HG03378 (cell line): Measurements from ENCODE around the gene CRYBG2.

Experiments
- ATAC-seq: cut with Tn5 transposase; IDR thresholded peaks from one replicate; pipeline ENCODE4 v1.9.1; 2021; ENCODE audit warnings: mild to moderate bottlenecking, moderate library complexity; ENCODE audit not compliant: unreplicated experiment

Gene CRYBG2

GRCh38 chr1:26372039-26372438, 18.1 kb upstream of the CRYBG2 start:
- no peak for ATAC-seq

GRCh38 chr1:26370591-26371382, 16.9 kb upstream of the CRYBG2 start:
- no peak for ATAC-seq

GRCh38 chr1:26368486-26368885, 14.6 kb upstream of the CRYBG2 start:
- no peak for ATAC-seq

DNA sequence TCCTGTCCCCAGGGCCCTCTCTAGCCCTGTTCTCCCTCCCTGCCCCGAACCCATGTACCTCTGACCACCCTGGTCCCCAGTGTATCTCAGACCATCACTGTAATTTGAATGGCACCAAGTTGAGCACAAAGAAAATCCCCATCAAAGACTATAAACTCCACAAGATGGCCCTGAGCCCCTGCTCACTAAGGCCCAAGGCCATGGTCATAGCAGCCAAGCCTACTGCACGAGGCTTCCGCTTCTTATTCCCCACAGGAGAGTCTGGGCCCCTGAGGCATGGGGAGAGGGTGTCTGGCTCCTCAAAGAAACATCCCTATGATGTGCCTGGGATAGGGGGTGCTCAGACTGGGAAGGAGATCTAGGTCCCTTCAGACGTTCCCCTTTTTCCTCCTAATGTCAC, 14.1 kb upstream of the CRYBG2 start:
- ATAC-seq = no peak

DNA sequence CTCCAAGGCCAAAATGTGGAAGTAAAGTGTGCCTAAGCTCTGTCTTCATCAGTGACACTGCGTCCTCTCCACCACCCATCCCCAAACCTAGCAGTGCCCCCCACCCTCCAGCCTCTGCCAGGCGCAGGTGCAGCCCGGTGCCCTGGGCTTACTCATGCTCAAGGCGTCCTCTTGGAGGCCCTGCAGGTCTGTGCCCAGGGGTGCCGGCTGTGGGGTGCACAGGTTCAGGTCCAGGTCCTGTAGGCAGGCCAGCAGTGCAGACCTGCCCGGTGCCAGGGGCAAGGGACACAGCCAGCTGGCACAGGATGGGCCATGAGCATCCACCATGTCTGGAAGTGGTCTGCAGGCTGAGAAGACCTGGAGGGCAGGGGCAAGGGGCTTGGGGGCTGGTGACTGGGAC, 13.5 kb upstream of the CRYBG2 start:
- no peak for ATAC-seq

DNA sequence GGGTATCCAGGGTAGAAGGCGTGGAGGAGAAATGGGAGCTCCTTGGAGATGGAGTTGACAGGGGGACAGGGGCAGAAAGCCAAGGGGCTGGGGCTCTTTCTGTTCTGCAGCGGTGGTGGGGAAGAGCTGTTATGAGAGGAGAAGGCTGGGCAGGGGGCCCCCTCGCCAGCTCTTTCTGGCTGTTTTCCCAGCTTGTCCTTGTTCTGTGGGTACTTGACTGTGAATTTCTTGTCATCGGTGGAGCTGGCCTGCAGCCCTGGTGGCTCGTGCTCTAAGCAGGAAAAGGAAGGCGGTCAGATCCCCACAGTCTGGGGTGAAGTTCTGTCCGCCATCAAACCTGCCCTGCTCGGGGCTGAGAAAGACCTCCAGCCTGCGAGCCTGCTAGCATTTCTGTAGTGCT, 11.0 kb upstream of the CRYBG2 start:
- ATAC-seq = no peak

DNA sequence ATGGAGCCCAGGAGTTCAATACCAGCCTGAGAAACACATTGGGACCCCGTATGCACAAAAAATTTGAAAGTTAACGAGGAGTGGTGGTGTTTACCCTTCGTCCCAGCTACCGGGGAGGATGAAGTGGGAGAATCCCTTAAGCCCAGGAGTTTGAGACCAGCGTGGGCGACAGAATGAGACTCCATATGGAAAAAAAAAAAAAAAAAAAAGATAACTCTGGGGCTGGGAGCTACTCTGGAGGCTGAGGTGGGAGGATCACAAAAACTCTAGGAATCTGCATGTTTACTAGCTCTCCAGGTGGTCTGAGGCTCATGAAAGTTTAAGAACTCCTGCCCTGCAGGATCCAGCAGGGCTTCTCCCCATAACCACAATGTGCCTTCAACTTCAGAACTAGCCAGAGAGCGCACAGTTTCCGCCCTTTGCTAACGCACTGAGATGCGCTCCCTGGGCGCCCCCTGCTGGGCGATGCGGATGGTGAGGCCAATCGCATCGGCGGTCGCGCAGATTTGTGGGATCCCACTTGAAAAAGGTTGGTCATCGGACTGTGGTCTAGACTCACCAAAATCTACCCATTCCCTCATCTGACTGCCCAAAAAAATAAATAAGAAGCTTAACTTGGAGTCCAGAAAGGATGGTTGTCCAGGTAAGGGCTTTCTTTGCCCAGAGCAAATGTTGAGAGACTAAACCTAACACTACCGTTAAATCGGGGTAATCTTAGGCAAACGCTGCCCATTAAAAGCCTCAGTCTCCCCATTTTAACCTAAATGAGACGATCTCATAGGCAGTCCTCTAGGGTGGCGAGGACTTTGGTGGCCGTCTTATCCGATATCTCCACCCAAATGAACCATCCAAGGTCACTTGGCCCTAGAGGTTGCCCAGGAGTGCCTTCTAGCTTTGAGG, 9.9 kb upstream of the CRYBG2 start:
- no peak for ATAC-seq

GRCh38 chr1:26362331-26362730, 8.4 kb upstream of the CRYBG2 start:
- no peak for ATAC-seq

- ATAC-seq = no peak
Measured at GRCh38 chr1:26361605-26362122, 7.7 kb upstream of the CRYBG2 start.

GRCh38 chr1:26360807-26361604, 7.1 kb upstream of the CRYBG2 start:
- ATAC-seq = no peak

GRCh38 chr1:26359981-26360806, 6.3 kb upstream of the CRYBG2 start:
- no peak for ATAC-seq

GRCh38 chr1:26358411-26359384, 4.8 kb upstream of the CRYBG2 start:
- ATAC-seq = no peak

- no peak for ATAC-seq
Measured at GRCh38 chr1:26357121-26357602, 3.2 kb upstream of the CRYBG2 start.

- no peak for ATAC-seq
Measured at GRCh38 chr1:26356106-26356505, 2.2 kb upstream of the CRYBG2 start.

DNA sequence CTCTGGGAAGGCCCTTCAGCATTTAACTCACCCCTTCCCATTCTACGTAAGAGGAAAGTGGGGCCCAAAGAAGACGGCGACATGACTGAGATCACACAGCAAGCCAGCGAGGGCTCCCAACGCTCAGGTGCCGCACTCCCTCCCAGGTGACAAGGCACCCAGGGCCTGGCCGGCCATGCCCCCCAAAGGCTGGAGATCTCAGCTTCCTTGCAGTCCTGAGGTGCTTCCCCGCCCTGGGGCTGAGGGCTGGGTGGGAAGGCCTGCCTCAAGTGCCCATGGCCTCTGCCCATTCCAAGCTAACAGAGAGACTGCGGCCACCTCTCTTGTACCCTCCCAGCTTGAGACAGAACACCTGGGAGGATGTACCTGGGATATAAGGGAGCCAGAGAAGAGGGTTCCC, 1.0 kb upstream of the CRYBG2 start:
- no peak for ATAC-seq

DNA sequence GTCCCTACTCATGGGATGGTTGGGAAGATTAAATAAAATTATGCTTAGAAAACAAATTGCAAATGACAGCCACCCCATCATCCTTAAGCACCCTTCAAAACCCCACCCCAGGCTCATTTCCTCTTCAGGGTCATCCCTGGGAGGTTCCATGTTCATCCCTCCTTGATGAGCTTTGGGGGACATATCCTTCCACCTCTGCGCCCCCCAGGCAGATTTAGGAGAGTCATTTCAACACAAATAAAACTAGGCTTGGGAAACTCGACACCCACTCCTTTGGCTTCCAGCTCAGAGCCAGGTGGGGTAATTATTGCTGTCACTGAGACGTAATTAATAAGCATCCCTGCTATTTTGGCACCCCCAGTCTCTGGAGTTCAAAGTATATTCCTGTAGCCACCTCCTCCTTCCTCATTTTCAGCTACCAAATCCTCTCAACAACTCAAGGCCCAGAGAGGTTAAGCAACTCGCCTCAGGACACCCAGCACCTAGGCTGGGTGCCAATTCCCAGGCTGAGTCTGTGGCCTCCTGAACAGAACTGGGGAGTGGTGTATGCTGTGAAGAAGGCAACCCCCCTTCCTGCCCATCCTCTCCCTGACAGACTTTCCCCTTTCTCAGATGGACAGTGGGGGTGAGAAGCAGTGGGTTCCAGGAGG, 595 bp downstream of the CRYBG2 start:
- no peak for ATAC-seq

GRCh38 chr1:26352338-26352679, 1.6 kb downstream of the CRYBG2 start:
- no peak for ATAC-seq

- no peak for ATAC-seq
Measured at GRCh38 chr1:26351590-26352337, 2.2 kb downstream of the CRYBG2 start.
